AG04449 (cell line): ENCODE results near the gene PPP1R12A.

ENCODE experiments used
- CTCF ChIA-PET: fragments of 350-600 bp; formaldehyde crosslinking; extraction: SDS; loops from one replicate; lab custom pipeline; 2021; ENCODE audit warnings: antibody characterized with exemption; lab: Yijun Ruan, JAX
- POLR2A ChIA-PET: fragments of 400-600, 350-600 bp; formaldehyde crosslinking; extraction: SDS; loops from one replicate; lab custom pipeline; 2020; ENCODE audit warnings: antibody characterized with exemption, inconsistent platforms; lab: Yijun Ruan, JAX
- DNase-seq: peaks from one replicate; pipeline ENCODE4 v3.0.0-alpha.2; 2010; ENCODE audit warnings: low read depth, low spot score
- H3K4me3 ChIP-seq: 2 replicates; pipeline ENCODE4 v1.5.1; 2011; ENCODE audit warnings: low read depth, mild to moderate bottlenecking, control low read depth, low read length
- CTCF ChIP-seq: IDR thresholded peaks from one replicate; pipeline ENCODE4 v1.5.1; 2011; ENCODE audit warnings: mild to moderate bottlenecking, moderate library complexity, low read length, control low read depth, inconsistent platforms; ENCODE audit not compliant: insufficient read depth; ENCODE audit errors: missing control alignments

PPP1R12A gene

GRCh38 chr12:79921786-79922185, 13.1 kb downstream of the PPP1R12A start:
- TF ChIP-seq CTCF = no peak
- ChIA-PET CTCF (no interaction called here), POLR2A (no interaction called here)
- no peak for DNase-seq
- no peak overlapping the region for H3K4me3 ChIP-seq

GRCh38 chr12:79920421-79921238, 14.3 kb downstream of the PPP1R12A start:
- no peak for TF ChIP-seq CTCF
- no peak overlapping the region for H3K4me3 ChIP-seq
- ChIA-PET CTCF (no interaction called here), POLR2A (no interaction called here)
- no peak for DNase-seq

GRCh38 chr12:79919762-79920161, 15.1 kb downstream of the PPP1R12A start:
- CTCF ChIA-PET = no interaction called here
- no peak overlapping the region for H3K4me3 ChIP-seq
- no peak for TF ChIP-seq CTCF
- POLR2A ChIA-PET = no interaction called here
- DNase-seq = no peak

GRCh38 chr12:79916826-79917225, 18.1 kb downstream of the PPP1R12A start:
- CTCF ChIA-PET = interaction anchor here (1.4 kb wide), 1 partner anchor 15 kb away, joined by 3 read pairs; no protein-coding TSS in a partner anchor

GRCh38 chr12:79911889-79912656, 22.8 kb downstream of the PPP1R12A start:
- no peak for TF ChIP-seq CTCF
- no peak for DNase-seq
- H3K4me3 ChIP-seq = no peak overlapping the region
- ChIA-PET POLR2A (no interaction called here), CTCF (interaction anchor here (0.6 to 1.3 kb wide), 2 partner anchors 283 to 358 kb away, joined by 3 to 4 read pairs; no protein-coding TSS in a partner anchor)

More at GRCh38 chr12:79916826-79917225, 18.1 kb downstream of the PPP1R12A start:
- DNase-seq = no peak
- TF ChIP-seq CTCF = no peak
- POLR2A ChIA-PET = interaction anchor here (0.7 kb wide), 1 partner anchor 369 kb away, joined by 3 read pairs; no protein-coding TSS in a partner anchor
- no peak overlapping the region for H3K4me3 ChIP-seq

GRCh38 chr12:79908366-79908765, 26.5 kb downstream of the PPP1R12A start:
- CTCF ChIA-PET = interaction anchor here (1.5 kb wide), 1 partner anchor 22 kb away, joined by 3 read pairs; no protein-coding TSS in a partner anchor
- POLR2A ChIA-PET = no interaction called here
- no peak for DNase-seq
- no peak for TF ChIP-seq CTCF
- H3K4me3 ChIP-seq = no peak overlapping the region
